Posterior vena cava (tissue), 2 donors: ENCODE measurements around the gene RAB10. TPM values are rescaled to one million over a fixed set of nuclear protein-coding genes. Genes with fewer than 3 reads are reported as not detected.
A peak's percentile ranks its signal among the peaks of the same experiment; 100 is the strongest.
"Not testable (repeated sequence)": the region's sequence is repeated elsewhere in the genome, so short reads cannot be mapped to it uniquely, and the experiment has no call there.

ENCODE experiments used
- DNase-seq: peaks from one replicate; pipeline ENCODE4 v3.0.0-alpha.2; 2020; ENCODE audit warnings: low spot score
- intact Hi-C, 2 donors: fragments of 100-400 bp; cut with DNase I; formaldehyde crosslinking; loops; one replicate each; pipeline versions ENCODE4 v1.14.1 to v1.14.2; 2022 to 2023
- long read RNA-seq, 2 donors: library from polyadenylated mRNA; unstranded; transcript quantifications; one replicate each; pipeline ENCODE4 v2.0.0, GENCODE V29; 2020 to 2021
- total RNA-seq, 2 donors: library from RNA; stranded (reverse); fragmentation: NEBNext Ultra II Directional; extraction: Animal tissue kit (Norgen Biotek cat#: 25700); gene quantifications; one replicate each; pipeline ENCODE4 v1.2.1, GENCODE V29; 2021
- donor health status: DM: yes; HTN: yes; CAD: no.
- donor health status: DM: yes; HTN: yes; CAD: no.

RAB10 gene
- 10 to 100 TPM; 86.1 to 94.6 TPM for total RNA-seq
- long read RNA-seq, donor 1, transcript RAB10-201 (6 exons, 3,535 nt): major isoform, 48 of 63 reads
- long read RNA-seq, donor 1, partial matches to known transcripts: 2 of 63 reads
- long read RNA-seq, donor 1, other reads (novel, unspliced or antisense): 13 of 63 reads
- long read RNA-seq, donor 2, transcript RAB10-201 (6 exons, 3,535 nt): major isoform, 86 of 94 reads
- long read RNA-seq, donor 2, partial matches to known transcripts: 4 of 94 reads
- long read RNA-seq, donor 2, other reads (novel, unspliced or antisense): 4 of 94 reads

- peak; percentile 100 for DNase-seq
- intact Hi-C loops: no loop called here
Observed at GRCh38 chr2:26033818-26034636, at the start of gene RAB10. RAB10 (plus strand) TSS chr2:26034084; CDS start chr2:26034609, 525 bp downstream.

DNA sequence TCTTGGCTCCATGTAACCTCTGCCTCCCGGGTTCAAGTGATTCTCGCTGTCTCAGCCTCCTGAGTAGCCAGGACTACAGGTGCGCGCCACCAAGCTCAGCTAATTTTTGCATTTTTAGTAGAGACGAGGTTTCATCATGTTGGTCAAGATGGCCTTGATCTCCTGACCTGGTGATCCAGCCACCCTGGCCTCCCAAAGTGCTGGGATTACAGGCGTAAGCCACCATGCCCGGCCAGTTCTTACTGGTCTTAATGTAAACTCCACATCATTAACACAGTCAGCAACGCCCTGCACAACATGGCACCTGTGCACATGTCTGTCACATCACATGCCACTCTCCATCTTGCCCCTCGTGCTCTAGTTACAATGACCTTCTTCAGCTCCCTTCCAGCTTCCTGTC is 45.8 kb upstream of the RAB10 start:
- intact Hi-C loops: no loop called here
- DNase-seq: peak; percentile 31

DNA sequence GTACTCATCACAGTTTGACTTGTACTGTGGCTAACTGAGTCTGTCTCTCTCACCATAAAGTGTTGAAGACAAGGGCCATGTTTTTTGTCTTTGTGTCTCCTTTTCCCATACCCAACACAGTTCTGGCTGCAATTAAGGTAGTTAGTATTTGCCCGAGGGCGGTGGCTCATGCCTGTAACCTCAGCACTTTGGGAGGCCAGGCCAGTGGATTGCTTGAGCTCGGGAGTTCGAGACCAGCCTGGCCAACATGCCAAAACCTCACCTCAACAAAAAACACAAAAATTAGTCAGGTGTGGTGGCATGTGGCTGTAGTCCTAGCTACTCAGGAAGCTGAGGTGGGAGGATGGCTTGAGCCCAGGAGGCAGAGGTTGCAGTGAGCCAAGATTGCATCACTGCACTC is 44.7 kb upstream of the RAB10 start:
- peak; percentile 22 for DNase-seq
- intact Hi-C loops: no loop called here

DNA sequence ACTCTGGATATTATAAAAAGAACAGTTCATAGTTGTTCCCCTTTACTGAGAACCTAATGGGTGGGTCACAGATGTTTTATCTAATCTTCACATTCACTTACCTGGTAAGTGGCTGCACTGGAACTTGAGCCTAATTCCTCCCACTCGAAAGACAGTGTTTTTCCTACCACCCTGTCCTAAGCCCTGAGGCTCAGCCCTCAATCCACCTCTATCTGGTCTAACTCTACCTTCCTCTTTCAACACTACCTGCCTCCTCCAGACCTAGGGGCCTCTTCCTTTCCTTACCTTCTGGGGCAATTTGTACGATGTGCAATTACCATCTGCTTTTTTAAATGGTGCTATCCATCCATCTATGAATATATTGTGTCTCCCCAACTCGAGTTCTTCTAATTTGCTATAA is 41.9 kb upstream of the RAB10 start:
- intact Hi-C loops: loop anchor here in 1 of 2 donors (2.0 kb wide), 1 partner anchor 153 kb away; no protein-coding TSS in a partner anchor
- DNase-seq: no peak

DNA sequence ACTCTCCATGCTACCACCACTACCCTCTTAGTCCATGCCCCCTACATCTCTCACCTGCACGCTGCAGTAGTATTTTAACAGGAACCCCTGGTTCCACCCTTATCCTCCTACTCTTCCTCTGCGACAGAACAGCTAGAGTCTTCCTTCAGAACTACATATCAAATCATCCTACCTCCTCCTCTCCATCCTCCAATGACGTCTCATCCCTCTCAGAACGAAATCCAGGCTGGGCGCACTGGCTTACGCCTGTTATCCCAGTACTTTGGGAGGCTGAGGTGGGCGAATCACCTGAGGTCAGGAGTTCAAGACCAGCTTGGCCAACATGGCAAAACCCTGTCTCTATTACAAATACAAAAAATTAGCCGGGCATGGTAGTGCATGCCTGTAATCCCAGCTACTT is 41.3 kb upstream of the RAB10 start:
- peak; percentile 49 for DNase-seq
- intact Hi-C loops: loop anchor here in 1 of 2 donors (2.0 kb wide), 1 partner anchor 152 kb away; no protein-coding TSS in a partner anchor

- intact Hi-C loops: loop anchor here in 1 of 2 donors (2.0 kb wide), 1 partner anchor 152 kb away; no protein-coding TSS in a partner anchor
- peak; percentile 44 for DNase-seq
Observed at GRCh38 chr2:25993049-25993448, 40.8 kb upstream of the RAB10 start.

DNA sequence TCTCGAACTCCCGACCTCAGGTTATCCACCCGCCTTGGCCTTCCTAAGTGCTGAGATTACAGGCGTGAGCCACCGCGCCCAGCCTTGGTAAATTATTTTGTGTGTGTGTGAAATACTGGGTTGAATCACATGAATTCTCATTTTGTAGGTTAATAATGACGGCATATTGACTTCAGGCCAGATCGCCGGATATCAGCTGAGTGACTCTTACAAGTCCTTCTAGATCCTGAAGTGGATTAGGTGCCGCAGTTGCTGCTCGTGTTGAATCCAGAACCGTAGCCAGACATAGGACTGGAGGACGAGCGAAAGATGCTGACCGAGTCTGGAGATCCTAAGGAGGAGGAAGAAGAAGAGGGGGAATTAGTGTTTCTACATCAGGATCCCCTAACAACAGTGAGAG is 39.4 kb upstream of the RAB10 start:
- DNase-seq: peak; percentile 30
- intact Hi-C loops: no loop called here

- intact Hi-C loops: no loop called here
- DNase-seq: no peak
Observed at GRCh38 chr2:25996844-25997243, 37.0 kb upstream of the RAB10 start.

- intact Hi-C loops: not testable (repeated sequence)
- peak; percentile 44 for DNase-seq
Observed at GRCh38 chr2:25998816-25999383, 35.0 kb upstream of the RAB10 start.

DNA sequence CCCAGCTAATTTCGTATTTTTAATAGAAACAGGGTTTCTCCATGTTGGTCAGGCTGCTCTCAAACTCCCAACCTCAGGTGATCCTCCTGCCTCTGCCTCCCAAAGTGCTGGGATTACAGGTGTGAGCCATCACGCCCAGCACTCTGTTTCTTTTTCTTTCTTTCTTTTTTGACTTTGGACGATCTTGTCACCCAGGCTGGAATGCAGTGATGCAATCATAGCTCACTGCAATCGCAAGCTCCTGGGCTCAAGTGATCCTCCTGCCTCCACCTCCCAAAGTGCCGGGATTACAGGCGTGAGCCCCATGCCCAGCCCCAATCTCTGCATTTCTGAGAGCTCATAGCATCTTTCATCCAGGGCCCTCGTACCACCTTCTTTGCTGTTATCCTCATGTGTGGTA is 34.5 kb upstream of the RAB10 start:
- DNase-seq: peak; percentile 34
- intact Hi-C loops: not testable (repeated sequence)

- peak; percentile 78 for DNase-seq
Observed at GRCh38 chr2:26000561-26001082, 33.3 kb upstream of the RAB10 start.

DNA sequence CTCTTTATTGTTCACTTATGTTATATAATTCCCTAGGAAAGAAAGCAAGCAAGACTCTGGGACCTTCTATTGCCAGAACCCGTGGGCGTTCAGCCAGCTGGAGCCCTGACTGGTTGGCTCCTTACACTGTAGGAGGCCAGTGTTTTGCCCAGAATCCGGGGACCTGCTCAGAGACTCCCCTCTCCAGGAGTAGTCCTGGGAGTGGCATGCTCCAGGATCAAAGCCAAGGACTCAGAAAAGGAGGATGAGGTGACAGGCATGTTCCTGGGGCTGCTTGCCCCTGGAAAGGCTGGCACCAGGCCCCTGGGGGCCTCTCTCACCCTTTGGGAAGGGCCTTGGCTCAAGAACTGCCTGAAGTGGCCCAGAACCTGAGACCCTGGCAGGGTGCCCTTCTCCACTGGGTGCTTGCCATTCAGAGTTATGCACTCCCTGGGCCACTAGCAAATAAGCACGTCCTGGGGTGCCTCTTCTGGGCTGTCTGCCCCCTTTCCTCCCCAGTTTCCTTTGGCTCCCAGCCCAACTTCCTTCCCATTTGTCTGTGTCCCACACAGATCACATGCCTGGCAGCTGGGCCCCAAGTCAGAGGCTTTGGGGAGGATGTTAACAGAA is 32.0 kb upstream of the RAB10 start:
- DNase-seq: peak; percentile 85
- intact Hi-C loops: no loop called here

More at GRCh38 chr2:26000561-26001082, 33.3 kb upstream of the RAB10 start:
- intact Hi-C loops: no loop called here

DNA sequence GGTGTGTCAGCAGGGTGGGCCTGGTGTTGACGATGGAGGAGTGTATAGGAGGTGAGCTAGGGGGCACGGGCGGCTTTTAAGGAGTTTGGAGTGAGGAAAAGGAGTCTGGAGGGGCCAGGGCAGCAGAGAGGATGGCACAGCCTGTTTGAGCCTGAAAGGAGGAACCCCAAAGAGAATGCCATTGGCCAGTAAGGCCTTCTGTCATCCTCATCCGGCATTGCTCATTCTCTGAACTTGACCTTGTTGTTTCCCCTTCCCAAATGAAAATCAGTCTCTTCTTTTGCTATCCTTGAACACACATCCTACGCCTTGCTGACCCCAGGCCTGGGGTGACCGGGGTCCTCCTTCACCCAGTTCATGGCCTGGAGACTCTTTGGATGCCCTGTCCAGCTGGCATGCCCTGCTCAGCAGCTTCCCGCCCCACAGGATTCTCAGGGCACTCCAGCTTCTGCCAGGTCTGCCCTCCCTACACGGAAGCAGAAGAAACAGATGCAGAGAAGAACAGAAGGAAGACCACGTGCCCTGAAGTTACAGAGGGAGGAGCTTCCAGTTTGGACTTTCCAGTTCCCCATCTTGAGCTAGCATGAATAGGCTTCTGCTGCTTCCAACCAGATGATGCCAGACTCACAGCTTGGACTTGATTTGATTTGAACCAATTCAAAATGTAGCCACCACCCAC is 31.1 kb upstream of the RAB10 start:
- peak; percentile 67 for DNase-seq

DNA sequence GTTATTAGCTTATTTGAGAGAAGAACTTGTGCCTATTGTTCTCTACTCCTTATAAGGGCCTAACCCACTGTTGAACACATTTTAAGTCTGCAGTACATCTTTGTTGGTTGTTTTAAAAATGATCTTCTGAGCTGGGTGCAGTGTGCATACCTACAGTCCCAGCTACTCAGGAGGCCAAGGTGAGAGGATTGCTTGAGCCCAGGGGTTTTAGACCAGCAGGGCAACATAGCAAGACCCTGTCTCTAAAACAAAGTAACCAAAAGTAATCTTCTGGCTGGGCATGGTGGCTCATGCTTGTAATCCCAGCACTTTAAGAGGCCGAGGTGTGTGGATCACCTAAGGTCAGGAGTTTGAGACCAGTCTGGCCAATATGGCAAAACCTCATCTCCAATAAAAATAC is 25.8 kb upstream of the RAB10 start:
- intact Hi-C loops: no loop called here
- DNase-seq: no peak

More for the DNA sequence above, 31.1 kb upstream of the RAB10 start:
- intact Hi-C loops: no loop called here

- intact Hi-C loops: no loop called here
- DNase-seq: peak; percentile 83
Observed at GRCh38 chr2:26008851-26009566, 24.9 kb upstream of the RAB10 start.

DNA sequence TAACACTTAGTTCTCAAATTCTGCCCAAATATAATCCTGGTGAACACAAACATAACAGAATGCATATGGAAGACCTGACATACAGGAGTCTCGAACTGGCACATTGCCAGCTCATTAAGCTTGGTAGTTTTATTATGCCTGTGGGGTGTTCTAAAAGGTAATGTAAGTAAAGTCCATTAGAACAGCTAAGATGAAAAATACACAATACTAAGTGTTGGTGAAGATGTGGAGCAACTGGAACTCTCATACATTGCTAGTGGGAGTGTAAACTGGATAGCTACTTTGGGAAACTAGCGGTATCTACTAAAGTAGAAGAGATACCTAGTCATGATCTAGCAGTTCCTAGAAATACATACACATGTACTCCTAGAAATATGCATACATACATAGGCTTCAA is 24.3 kb upstream of the RAB10 start:
- intact Hi-C loops: no loop called here
- DNase-seq: no peak

- no peak for DNase-seq
- intact Hi-C loops: no loop called here
Observed at GRCh38 chr2:26010943-26011342, 22.9 kb upstream of the RAB10 start.

GRCh38 chr2:26011609-26011989 is 22.3 kb upstream of the RAB10 start:
- no peak for DNase-seq
- intact Hi-C loops: no loop called here
